GM23338 (cell line): ENCODE results near the gene OXT. TPM values are rescaled to one million over a fixed set of nuclear protein-coding genes. Genes with fewer than 3 reads are reported as not detected.
A peak's percentile ranks its signal among the peaks of the same experiment; 100 is the strongest.

Experiments used
- ATAC-seq: fragments of 200-7000 bp; cut with Tn5 transposase; 3 replicates; pipeline ENCODE4 v1.9.1; 2020
- DNase-seq: peaks from one replicate; pipeline ENCODE4 v3.0.0-alpha.2; 2015; ENCODE audit warnings: low spot score
- H2AFZ ChIP-seq: fragments of 200-600 bp; sonication (generic); 2 replicates; pipeline ENCODE4 v1.8.0; 2016; ENCODE audit warnings: antibody characterized with exemption, mild to moderate bottlenecking, moderate library complexity
- H3F3A ChIP-seq: fragments of 200-600 bp; sonication (generic); replicated peaks from 2 replicates; pipeline ENCODE4 v1.8.0; 2017; ENCODE audit warnings: antibody characterized with exemption, mixed run types, low read depth
- H3K27ac ChIP-seq: fragments of 200-600 bp; sonication (generic); 2 replicates; pipeline ENCODE4 v1.6.1; 2016; ENCODE audit warnings: low read depth
- H3K27me3 ChIP-seq: fragments of 200-600 bp; sonication (generic); 2 replicates; pipeline ENCODE4 v1.8.0; 2016; ENCODE audit warnings: mild to moderate bottlenecking, mixed run types, moderate library complexity; ENCODE audit not compliant: insufficient read depth
- H3K36me3 ChIP-seq: fragments of 200-600 bp; sonication (generic); 2 replicates; pipeline ENCODE4 v1.8.0; 2016; ENCODE audit warnings: mild to moderate bottlenecking; ENCODE audit not compliant: insufficient read depth
- H3K4me1 ChIP-seq: fragments of 200-600 bp; sonication (generic); 2 replicates; pipeline ENCODE4 v1.8.0; 2016; ENCODE audit warnings: mild to moderate bottlenecking, moderate library complexity; ENCODE audit not compliant: insufficient read depth
- H3K4me2 ChIP-seq: fragments of 200-600 bp; sonication (generic); 2 replicates; pipeline ENCODE4 v1.7.1; 2017; ENCODE audit warnings: mixed run types
- H3K4me3 ChIP-seq: fragments of 200-600 bp; sonication (generic); 2 replicates; pipeline ENCODE4 v1.6.1; 2016; ENCODE audit warnings: mixed run types
- H3K79me2 ChIP-seq: fragments of 200-600 bp; sonication (generic); replicated peaks from 2 replicates; pipeline ENCODE4 v1.8.0; 2017; ENCODE audit warnings: mild to moderate bottlenecking; ENCODE audit not compliant: insufficient read depth
- H3K9me2 ChIP-seq: fragments of 200-600 bp; sonication (generic); 2 replicates; pipeline ENCODE4 v1.8.0; 2017; ENCODE audit not compliant: insufficient read depth
- H4K20me1 ChIP-seq: fragments of 200-600 bp; sonication (generic); replicated peaks from 2 replicates; pipeline ENCODE4 v1.8.0; 2017; ENCODE audit warnings: mild to moderate bottlenecking; ENCODE audit not compliant: insufficient read depth
- H3K27ac Mint-ChIP-seq: 2 replicates; pipeline ENCODE4 v1.8.0; 2020; ENCODE audit warnings: inconsistent platforms, mild to moderate bottlenecking, moderate library complexity, mixed read lengths
- H3K27me3 Mint-ChIP-seq: 3 replicates; pipeline ENCODE4 v1.8.0; 2022; ENCODE audit warnings: low read depth, mild to moderate bottlenecking, moderate library complexity, mixed read lengths, inconsistent platforms; ENCODE audit not compliant: insufficient read depth, poor library complexity
- H3K36me3 Mint-ChIP-seq: 3 replicates; pipeline ENCODE4 v1.8.0; 2021; ENCODE audit warnings: low read depth, mild to moderate bottlenecking, inconsistent platforms, moderate library complexity, mixed read lengths
- H3K4me1 Mint-ChIP-seq: 3 replicates; pipeline ENCODE4 v1.8.0; 2020; ENCODE audit warnings: mild to moderate bottlenecking, inconsistent platforms, mixed read lengths
- H3K4me3 Mint-ChIP-seq: 3 replicates; pipeline ENCODE4 v1.8.0; 2021; ENCODE audit warnings: moderate library complexity, mild to moderate bottlenecking, inconsistent platforms, mixed read lengths
- H3K9me3 Mint-ChIP-seq: 3 replicates; pipeline ENCODE4 v1.8.0; 2020; ENCODE audit warnings: moderate library complexity, mild to moderate bottlenecking, inconsistent platforms, mixed read lengths
- CREB1 ChIP-seq: fragments of 250-450 bp; sonication (Bioruptor Pico); IDR thresholded peaks from 2 replicates; pipeline ENCODE4 v1.5.0; 2020; ENCODE audit warnings: low read depth, mild to moderate bottlenecking, moderate library complexity
- EZH2 ChIP-seq: fragments of 200-600 bp; sonication (generic); IDR thresholded peaks from one replicate; pipeline ENCODE4 v1.8.0; 2017; ENCODE audit warnings: antibody characterized with exemption, mild to moderate bottlenecking, low read depth; ENCODE audit not compliant: unreplicated experiment
- EZH2phosphoT487 ChIP-seq: fragments of 200-600 bp; sonication (generic); IDR thresholded peaks from one replicate; pipeline ENCODE4 v1.8.1; 2018; ENCODE audit warnings: antibody characterized with exemption; ENCODE audit not compliant: unreplicated experiment
- JUNB ChIP-seq: IDR thresholded peaks from one replicate; pipeline ENCODE4 v1.6.1; 2016; ENCODE audit warnings: antibody characterized with exemption; ENCODE audit not compliant: unreplicated experiment
- NANOG ChIP-seq: IDR thresholded peaks from 2 replicates; pipeline ENCODE4 v1.6.1; 2016; ENCODE audit warnings: antibody characterized with exemption, borderline replicate concordance
- ZNF114 ChIP-seq: fragments of 250-450 bp; sonication (Bioruptor Pico); IDR thresholded peaks from 2 replicates; pipeline ENCODE4 v1.5.0; 2020; ENCODE audit warnings: mild to moderate bottlenecking, moderate library complexity
- ZNF331 ChIP-seq: fragments of 250-450 bp; sonication (Bioruptor Pico); IDR thresholded peaks from 2 replicates; pipeline ENCODE4 v1.5.0; 2020; ENCODE audit warnings: low read depth, mild to moderate bottlenecking, moderate library complexity
- polyA plus RNA-seq: library from polyadenylated mRNA; unstranded; fragments of >200 nt; fragmentation: Nextera tagmentation; extraction: Ambion mirVana; gene quantifications from 2 replicates; pipeline ENCODE4 v1.2.1, GENCODE V29; 2016
- total RNA-seq: library from RNA; depleted of rRNA; stranded (reverse); fragments of >200 nt; shearing (Covaris generic); gene quantifications from 2 replicates; pipeline ENCODE4 v1.2.3, GENCODE V29; 2014
- TF ChIP-seq, protein P1 (sequence below), 2 experiments: fragments of 200-600 bp in 1 of 2; sonication (generic) in 1 of 2; conservative IDR thresholded peaks; 2 replicates each; pipeline versions ENCODE4 v1.5.1 to v1.6.1; 2016 to 2017; ENCODE audit warnings: antibody characterized with exemption in 2 of 2, low read depth in 2 of 2, mild to moderate bottlenecking in 2 of 2, moderate library complexity in 1 of 2
- TF ChIP-seq, protein P2 (sequence below): IDR thresholded peaks from one replicate; pipeline ENCODE4 v1.6.1; 2018; ENCODE audit warnings: antibody characterized with exemption; ENCODE audit not compliant: unreplicated experiment
- TF ChIP-seq, protein P3 (sequence below): IDR thresholded peaks from 2 replicates; pipeline ENCODE4 v1.6.1; 2016; ENCODE audit warnings: antibody characterized with exemption

The OXT gene
- total and polyA plus RNA-seq, 2 experiments from 2014 or later, result 1.5 TPM; not detected in 1

DNA sequence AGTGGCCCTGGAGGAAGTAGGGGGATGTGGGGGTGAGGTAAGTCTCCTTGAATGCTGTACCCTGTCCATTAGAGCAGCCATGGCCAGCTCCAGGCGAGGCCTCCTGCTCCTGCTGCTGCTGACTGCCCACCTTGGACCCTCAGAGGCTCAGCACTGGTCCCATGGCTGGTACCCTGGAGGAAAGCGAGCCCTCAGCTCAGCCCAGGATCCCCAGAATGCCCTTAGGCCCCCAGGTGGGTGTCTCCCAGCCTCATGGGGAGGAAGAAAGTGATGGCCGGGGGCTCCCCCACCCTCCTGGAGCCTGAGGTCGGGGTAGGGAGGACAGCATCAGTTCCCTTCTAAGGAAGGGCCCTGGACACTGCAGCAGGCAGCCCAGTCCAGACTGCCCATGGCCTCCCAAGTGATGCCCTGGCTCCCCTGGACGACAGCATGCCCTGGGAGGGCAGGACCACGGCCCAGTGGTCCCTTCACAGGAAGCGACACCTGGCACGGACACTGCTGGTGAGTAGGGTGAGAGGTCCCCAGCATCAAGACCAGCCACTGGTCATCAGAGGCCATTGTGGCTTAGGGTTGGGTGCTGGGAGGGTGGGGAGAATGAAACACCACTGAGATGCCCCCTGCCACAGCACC is 27.0 kb upstream of the OXT start:
- ATAC-seq (no peak), DNase-seq (no peak)
- Histone ChIP-seq H2AFZ (no peak overlapping the region), H3K36me3 (peaks cover 18% of the 10 kb centered on the region; the same call in 1 of the 2 replicates), H3K27ac (no peak overlapping the region), H3K4me1 (peaks cover 24% of the 10 kb centered on the region), H3K4me2 (peak overlapping the region; percentile 96; the same call in 1 of the 2 replicates), H3K4me3 (peak overlapping the region; percentile 94; the same call in 1 of the 2 replicates), H3K79me2 (peaks cover 11% of the 10 kb centered on the region), H3F3A (0 out of 2 replicates have a peak, but pooled peaks cover 5% of the 10 kb centered on the region), H3K9me2 (peaks cover 4% of the 10 kb centered on the region; the same call in 1 of the 2 replicates), H4K20me1 (peaks cover 10% of the 10 kb centered on the region), H3K27me3 (no peaks in the 10 kb centered on the region)
- TF ChIP-seq ZNF331, result no peak
- no peak for TF ChIP-seq EZH2
- TF ChIP-seq, protein P1, sequence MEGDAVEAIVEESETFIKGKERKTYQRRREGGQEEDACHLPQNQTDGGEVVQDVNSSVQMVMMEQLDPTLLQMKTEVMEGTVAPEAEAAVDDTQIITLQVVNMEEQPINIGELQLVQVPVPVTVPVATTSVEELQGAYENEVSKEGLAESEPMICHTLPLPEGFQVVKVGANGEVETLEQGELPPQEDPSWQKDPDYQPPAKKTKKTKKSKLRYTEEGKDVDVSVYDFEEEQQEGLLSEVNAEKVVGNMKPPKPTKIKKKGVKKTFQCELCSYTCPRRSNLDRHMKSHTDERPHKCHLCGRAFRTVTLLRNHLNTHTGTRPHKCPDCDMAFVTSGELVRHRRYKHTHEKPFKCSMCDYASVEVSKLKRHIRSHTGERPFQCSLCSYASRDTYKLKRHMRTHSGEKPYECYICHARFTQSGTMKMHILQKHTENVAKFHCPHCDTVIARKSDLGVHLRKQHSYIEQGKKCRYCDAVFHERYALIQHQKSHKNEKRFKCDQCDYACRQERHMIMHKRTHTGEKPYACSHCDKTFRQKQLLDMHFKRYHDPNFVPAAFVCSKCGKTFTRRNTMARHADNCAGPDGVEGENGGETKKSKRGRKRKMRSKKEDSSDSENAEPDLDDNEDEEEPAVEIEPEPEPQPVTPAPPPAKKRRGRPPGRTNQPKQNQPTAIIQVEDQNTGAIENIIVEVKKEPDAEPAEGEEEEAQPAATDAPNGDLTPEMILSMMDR (conservative IDR thresholded peaks at IDR 0.05; ENCODE audit: low read depth in 2 of 2), result no peak
- TF ChIP-seq EZH2phosphoT487, result no peak
- no peak for TF ChIP-seq ZNF114
- TF ChIP-seq NANOG, result no peak
- TF ChIP-seq, protein P2, sequence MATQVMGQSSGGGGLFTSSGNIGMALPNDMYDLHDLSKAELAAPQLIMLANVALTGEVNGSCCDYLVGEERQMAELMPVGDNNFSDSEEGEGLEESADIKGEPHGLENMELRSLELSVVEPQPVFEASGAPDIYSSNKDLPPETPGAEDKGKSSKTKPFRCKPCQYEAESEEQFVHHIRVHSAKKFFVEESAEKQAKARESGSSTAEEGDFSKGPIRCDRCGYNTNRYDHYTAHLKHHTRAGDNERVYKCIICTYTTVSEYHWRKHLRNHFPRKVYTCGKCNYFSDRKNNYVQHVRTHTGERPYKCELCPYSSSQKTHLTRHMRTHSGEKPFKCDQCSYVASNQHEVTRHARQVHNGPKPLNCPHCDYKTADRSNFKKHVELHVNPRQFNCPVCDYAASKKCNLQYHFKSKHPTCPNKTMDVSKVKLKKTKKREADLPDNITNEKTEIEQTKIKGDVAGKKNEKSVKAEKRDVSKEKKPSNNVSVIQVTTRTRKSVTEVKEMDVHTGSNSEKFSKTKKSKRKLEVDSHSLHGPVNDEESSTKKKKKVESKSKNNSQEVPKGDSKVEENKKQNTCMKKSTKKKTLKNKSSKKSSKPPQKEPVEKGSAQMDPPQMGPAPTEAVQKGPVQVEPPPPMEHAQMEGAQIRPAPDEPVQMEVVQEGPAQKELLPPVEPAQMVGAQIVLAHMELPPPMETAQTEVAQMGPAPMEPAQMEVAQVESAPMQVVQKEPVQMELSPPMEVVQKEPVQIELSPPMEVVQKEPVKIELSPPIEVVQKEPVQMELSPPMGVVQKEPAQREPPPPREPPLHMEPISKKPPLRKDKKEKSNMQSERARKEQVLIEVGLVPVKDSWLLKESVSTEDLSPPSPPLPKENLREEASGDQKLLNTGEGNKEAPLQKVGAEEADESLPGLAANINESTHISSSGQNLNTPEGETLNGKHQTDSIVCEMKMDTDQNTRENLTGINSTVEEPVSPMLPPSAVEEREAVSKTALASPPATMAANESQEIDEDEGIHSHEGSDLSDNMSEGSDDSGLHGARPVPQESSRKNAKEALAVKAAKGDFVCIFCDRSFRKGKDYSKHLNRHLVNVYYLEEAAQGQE, result no peak
- no peak for TF ChIP-seq CREB1 (CRISPR knock-in tag)
- TF ChIP-seq, protein P3, sequence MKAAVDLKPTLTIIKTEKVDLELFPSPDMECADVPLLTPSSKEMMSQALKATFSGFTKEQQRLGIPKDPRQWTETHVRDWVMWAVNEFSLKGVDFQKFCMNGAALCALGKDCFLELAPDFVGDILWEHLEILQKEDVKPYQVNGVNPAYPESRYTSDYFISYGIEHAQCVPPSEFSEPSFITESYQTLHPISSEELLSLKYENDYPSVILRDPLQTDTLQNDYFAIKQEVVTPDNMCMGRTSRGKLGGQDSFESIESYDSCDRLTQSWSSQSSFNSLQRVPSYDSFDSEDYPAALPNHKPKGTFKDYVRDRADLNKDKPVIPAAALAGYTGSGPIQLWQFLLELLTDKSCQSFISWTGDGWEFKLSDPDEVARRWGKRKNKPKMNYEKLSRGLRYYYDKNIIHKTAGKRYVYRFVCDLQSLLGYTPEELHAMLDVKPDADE, result no peak
- TF ChIP-seq JUNB, result no peak
- no peaks in the 10 kb centered on the region; the same call in 2 of the 3 replicates for H3K9me3 Mint-ChIP-seq
- H3K4me3 Mint-ChIP-seq, result peak overlapping the region; percentile 85; the same call in 2 of the 3 replicates
- no peak overlapping the region for H3K27ac Mint-ChIP-seq
- peaks cover 49% of the 10 kb centered on the region for H3K36me3 Mint-ChIP-seq
- peaks cover 16% of the 10 kb centered on the region for H3K27me3 Mint-ChIP-seq
- H3K4me1 Mint-ChIP-seq, result peaks cover 25% of the 10 kb centered on the region
